ENCODE results near the gene PLD4.

GRCh38 chr14:104927432-104927816, 2.7 kb downstream of the PLD4 start:
- TF ChIP-seq CREB1 (IDR thresholded peaks at IDR 0.05; ENCODE audit: low read depth), result no peak
- no peak for TF ChIP-seq EP300 (IDR thresholded peaks at IDR 0.05; ENCODE audit: borderline replicate concordance)
- no peak for TF ChIP-seq ZBTB7A (IDR thresholded peaks at IDR 0.05; ENCODE audit: low read depth)

Data from Ishikawa (cell line).